Fibroblast of lung (primary cell): ENCODE results near the gene USP21.

Experiments used
- CTCF ChIP-seq, 2 donors: IDR thresholded peaks in 1 of 2; conservative IDR thresholded peaks in 1 of 2; 1 replicate in 1 of 2; 2 replicates in 1 of 2; pipeline ENCODE4 v1.5.1; 2011 to 2012; ENCODE audit warnings: low read length in 2 of 2, control low read depth in 1 of 2, inconsistent platforms in 1 of 2, low read depth in 1 of 2, mild to moderate bottlenecking in 1 of 2
- EZH2 ChIP-seq: IDR thresholded peaks from 2 replicates; pipeline ENCODE4 v1.5.1; 2012; ENCODE audit warnings: low read length, control low read depth, mild to moderate bottlenecking; ENCODE audit errors: missing control alignments

GRCh38 chr1:161165742-161166668 is 6.7 kb downstream of the USP21 start, which contains the start of gene PPOX:
- TF ChIP-seq EZH2 (no peak), CTCF (conservative IDR thresholded peaks at IDR 0.05 in 1 of 2, IDR thresholded peaks at IDR 0.05 in 1 of 2; ENCODE audit: low read depth in 1 of 2, low read length in 2 of 2) (peak; percentile 53 to 55)
